Smooth muscle cell (in vitro differentiated cells): ENCODE data around the gene EPB41L5. TPM values are rescaled to one million over a fixed set of nuclear protein-coding genes. Genes with fewer than 3 reads are reported as not detected.

ENCODE experiments used
- DNase-seq: peaks from one replicate; lab custom pipeline; 2025; ENCODE audit not compliant: unreplicated experiment; lab: John Stamatoyannopoulos, UW
- H2AFZ ChIP-seq: fragments of 200-600 bp; sonication (generic); 2 replicates; pipeline ENCODE4 v1.6.0; 2016; ENCODE audit warnings: antibody characterized with exemption, low read depth, mild to moderate bottlenecking
- H3F3A ChIP-seq: fragments of 200-600 bp; sonication (generic); 2 replicates; pipeline ENCODE4 v1.6.0; 2017; ENCODE audit warnings: antibody characterized with exemption, low read depth
- H3K27ac ChIP-seq: fragments of 200-600 bp; sonication (generic); 2 replicates; pipeline ENCODE4 v1.5.1; 2016; ENCODE audit warnings: low read depth, mild to moderate bottlenecking
- H3K27me3 ChIP-seq: fragments of 200-600 bp; sonication (generic); 2 replicates; pipeline ENCODE4 v1.6.1; 2016; ENCODE audit warnings: low read depth, mild to moderate bottlenecking
- H3K36me3 ChIP-seq: fragments of 200-600 bp; sonication (generic); 2 replicates; pipeline ENCODE4 v1.5.1; 2016; ENCODE audit warnings: low read depth
- H3K4me1 ChIP-seq: fragments of 200-600 bp; sonication (generic); 2 replicates; pipeline ENCODE4 v1.5.1; 2016; ENCODE audit warnings: low read depth
- H3K4me2 ChIP-seq: fragments of 200-600 bp; sonication (generic); 2 replicates; pipeline ENCODE4 v1.6.0; 2016; ENCODE audit warnings: mild to moderate bottlenecking
- H3K4me3 ChIP-seq: fragments of 200-600 bp; sonication (generic); 2 replicates; pipeline ENCODE4 v1.5.1; 2016; ENCODE audit warnings: mild to moderate bottlenecking
- H3K79me2 ChIP-seq: fragments of 200-600 bp; sonication (generic); 2 replicates; pipeline ENCODE4 v1.6.0; 2016; ENCODE audit warnings: low read depth, mild to moderate bottlenecking
- H3K9ac ChIP-seq: fragments of 200-600 bp; sonication (generic); 2 replicates; pipeline ENCODE4 v1.6.0; 2016; ENCODE audit warnings: low read depth
- H3K9me3 ChIP-seq: fragments of 200-600 bp; sonication (generic); replicated peaks from 2 replicates; pipeline ENCODE4 v1.5.1; 2016; ENCODE audit warnings: low read depth
- H4K20me1 ChIP-seq: fragments of 200-600 bp; sonication (generic); 2 replicates; pipeline ENCODE4 v1.6.0; 2016; ENCODE audit warnings: low read depth
- CTCF ChIP-seq: fragments of 200-600 bp; sonication (generic); IDR thresholded peaks from 2 replicates; pipeline ENCODE4 v1.5.1; 2017; ENCODE audit warnings: borderline replicate concordance, mild to moderate bottlenecking, antibody characterized with exemption; ENCODE audit not compliant: insufficient read depth, poor library complexity, severe bottlenecking
- WGBS: methylation state at CpG from one replicate; pipeline ENCODE4 v1.1.7; 2016; ENCODE audit warnings: low lambda C conversion rate; 5-methylcytosine and 5-hydroxymethylcytosine counted together
- polyA plus RNA-seq: library from polyadenylated mRNA; unstranded; fragments of >200 nt; fragmentation: Nextera tagmentation; extraction: Ambion mirVana; gene quantifications from 2 replicates; pipeline ENCODE4 v1.2.1, GENCODE V29; 2016
- total RNA-seq: library from RNA; depleted of rRNA; stranded (reverse); fragments of >200 nt; gene quantifications from 2 replicates; pipeline ENCODE4 v1.2.3, GENCODE V29; 2014

The EPB41L5 gene
- total and polyA plus RNA-seq, 2 experiments from 2014 or later = 4.6 to 17.2 TPM

GRCh38 chr2:120140866-120141265, 128.0 kb downstream of the EPB41L5 start:
- no peaks in the 10 kb centered on the region for H3K36me3 ChIP-seq
- no peak for TF ChIP-seq CTCF
- no peaks in the 10 kb centered on the region for H3K79me2 ChIP-seq
- no peak overlapping the region for H2AFZ ChIP-seq
- no peaks in the 10 kb centered on the region for H3K4me1 ChIP-seq
- H3K27ac ChIP-seq = no peak overlapping the region
- DNase-seq = no peak
- H3K9ac ChIP-seq = no peak overlapping the region
- H3K9me3 ChIP-seq = peaks cover 5% of the 10 kb centered on the region
- H4K20me1 ChIP-seq = no peaks in the 10 kb centered on the region
- no peaks in the 10 kb centered on the region for H3F3A ChIP-seq
- no peaks in the 10 kb centered on the region for H3K27me3 ChIP-seq
- no peak overlapping the region for H3K4me2 ChIP-seq
- H3K4me3 ChIP-seq = no peak overlapping the region
- WGBS = 96% methylated on average over 4 of the region's 4 CpGs

- no peaks in the 10 kb centered on the region for H3K9me3 ChIP-seq
- WGBS = 91% methylated on average over 2 of the region's 2 CpGs
- no peaks in the 10 kb centered on the region for H3K36me3 ChIP-seq
Observed at GRCh38 chr2:120141300-120142069, 128.6 kb downstream of the EPB41L5 start.

GRCh38 chr2:120142528-120143219, 129.8 kb downstream of the EPB41L5 start:
- H3F3A ChIP-seq = no peaks in the 10 kb centered on the region
- 95% methylated on average over 2 of the region's 2 CpGs for WGBS

More at GRCh38 chr2:120141300-120142069, 128.6 kb downstream of the EPB41L5 start:
- no peaks in the 10 kb centered on the region for H3K27me3 ChIP-seq
- no peak for DNase-seq
- no peak for TF ChIP-seq CTCF
- H3K4me3 ChIP-seq = no peak overlapping the region
- H3K4me2 ChIP-seq = no peak overlapping the region
- no peaks in the 10 kb centered on the region for H3F3A ChIP-seq
- no peaks in the 10 kb centered on the region for H4K20me1 ChIP-seq
- H3K79me2 ChIP-seq = no peaks in the 10 kb centered on the region
- no peak overlapping the region for H3K9ac ChIP-seq
- H2AFZ ChIP-seq = no peak overlapping the region
- no peak overlapping the region for H3K27ac ChIP-seq
- no peaks in the 10 kb centered on the region for H3K4me1 ChIP-seq

More at GRCh38 chr2:120142528-120143219, 129.8 kb downstream of the EPB41L5 start:
- no peaks in the 10 kb centered on the region for H3K4me1 ChIP-seq
- H3K9ac ChIP-seq = no peak overlapping the region
- no peaks in the 10 kb centered on the region for H3K79me2 ChIP-seq
- DNase-seq = no peak
- no peaks in the 10 kb centered on the region for H4K20me1 ChIP-seq
- H3K27me3 ChIP-seq = no peaks in the 10 kb centered on the region
- no peak overlapping the region for H3K27ac ChIP-seq
- no peak overlapping the region for H3K4me3 ChIP-seq
- no peaks in the 10 kb centered on the region for H3K36me3 ChIP-seq
- no peak overlapping the region for H2AFZ ChIP-seq
- no peaks in the 10 kb centered on the region for H3K9me3 ChIP-seq
- TF ChIP-seq CTCF = no peak
- H3K4me2 ChIP-seq = no peak overlapping the region
